ENCODE results near the gene GPC6.
"Not testable (repeated sequence)": the region's sequence is repeated elsewhere in the genome, so short reads cannot be mapped to it uniquely, and the experiment has no call there.

GRCh38 chr13:94343687-94344086 lies 1117.1 kb downstream of the GPC6 start:
- not testable (repeated sequence) for TF ChIP-seq TAF1 (IDR thresholded peaks at IDR 0.05; ENCODE audit: borderline replicate concordance, low read depth, low read length); POLR2A (IDR thresholded peaks at IDR 0.05; ENCODE audit: low read depth, low read length)
